GM06990 (cell line): Measurements from ENCODE around the gene MAP2K7.
"Not testable (repeated sequence)": the region's sequence is repeated elsewhere in the genome, so short reads cannot be mapped to it uniquely, and the experiment has no call there.

Experiments
- DNase-seq: peaks from one replicate; pipeline ENCODE4 v3.0.0-alpha.2; 2011; ENCODE audit not compliant: insufficient read length; ENCODE audit errors: extremely low read depth
- H3K27me3 ChIP-seq: replicated peaks from 2 replicates; pipeline ENCODE4 v1.6.0; 2011; ENCODE audit warnings: low read length; ENCODE audit not compliant: control insufficient read depth, insufficient read depth
- H3K36me3 ChIP-seq: 2 replicates; pipeline ENCODE4 v1.5.1; 2011; ENCODE audit warnings: low read length; ENCODE audit not compliant: control insufficient read depth, insufficient read depth
- H3K4me3 ChIP-seq: replicated peaks from 2 replicates; pipeline ENCODE4 v1.5.1; 2011; ENCODE audit warnings: low read depth, mild to moderate bottlenecking, control low read depth, low read length
- CTCF ChIP-seq: IDR thresholded peaks from 2 replicates; pipeline ENCODE4 v1.5.1; 2011; ENCODE audit warnings: low read length, control low read depth, mild to moderate bottlenecking, inconsistent platforms; ENCODE audit not compliant: insufficient read depth, poor library complexity, severe bottlenecking

The MAP2K7 gene

GRCh38 chr19:7953576-7953975 is 49.9 kb downstream of the MAP2K7 start:
- no peak for DNase-seq
- Histone ChIP-seq H3K36me3 (no peaks in the 10 kb centered on the region; the same call in 1 of the 2 replicates), H3K4me3 (no peak overlapping the region), H3K27me3 (no peaks in the 10 kb centered on the region)
- no peak for TF ChIP-seq CTCF

DNA sequence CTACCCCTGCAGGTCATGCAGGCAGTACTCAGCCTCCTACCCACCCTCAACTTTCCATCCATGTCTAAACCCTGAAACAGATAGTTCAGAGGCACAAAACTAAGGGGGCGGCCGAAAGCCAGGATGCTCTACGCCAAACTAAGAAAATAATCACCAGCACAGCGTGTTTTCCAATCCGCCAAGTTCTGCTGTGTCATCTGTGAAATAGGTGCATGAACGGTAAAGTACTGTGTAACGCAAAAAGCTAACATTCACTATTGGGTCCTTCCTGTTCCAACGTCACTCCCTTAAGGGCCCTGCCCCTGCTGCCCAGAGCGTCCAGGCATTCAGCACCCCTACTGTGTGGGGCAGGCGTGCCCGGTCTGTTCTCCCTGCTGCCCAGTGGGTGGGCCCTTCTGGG is 52.0 kb downstream of the MAP2K7 start:
- Histone ChIP-seq H3K4me3 (no peak overlapping the region), H3K36me3 (no peaks in the 10 kb centered on the region; the same call in 1 of the 2 replicates), H3K27me3 (no peaks in the 10 kb centered on the region)
- no peak for TF ChIP-seq CTCF
- no peak for DNase-seq

DNA sequence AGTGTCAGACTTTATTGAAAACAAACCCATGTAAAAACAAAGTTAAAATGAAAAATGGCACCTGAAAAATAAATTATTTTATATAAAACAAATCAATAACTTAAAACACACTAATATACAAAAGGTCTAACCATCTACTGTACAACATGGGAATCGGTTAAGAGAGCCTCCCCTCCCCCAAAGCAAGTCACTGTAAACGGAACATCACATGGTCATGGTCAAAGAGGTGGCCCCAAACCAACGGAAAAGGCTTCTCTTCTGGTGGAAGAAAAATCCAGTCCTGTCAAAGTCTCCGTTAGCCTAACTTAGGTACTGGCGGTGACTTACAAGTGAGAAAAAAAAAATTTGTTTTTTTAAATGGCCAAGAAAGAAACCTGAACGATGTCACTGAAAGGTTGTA is 55.5 kb downstream of the MAP2K7 start:
- H3K27me3 ChIP-seq = no peaks in the 10 kb centered on the region
- DNase-seq = no peak
- no peak overlapping the region for H3K4me3 ChIP-seq
- peaks cover 15% of the 10 kb centered on the region for H3K36me3 ChIP-seq
- no peak for TF ChIP-seq CTCF

DNA sequence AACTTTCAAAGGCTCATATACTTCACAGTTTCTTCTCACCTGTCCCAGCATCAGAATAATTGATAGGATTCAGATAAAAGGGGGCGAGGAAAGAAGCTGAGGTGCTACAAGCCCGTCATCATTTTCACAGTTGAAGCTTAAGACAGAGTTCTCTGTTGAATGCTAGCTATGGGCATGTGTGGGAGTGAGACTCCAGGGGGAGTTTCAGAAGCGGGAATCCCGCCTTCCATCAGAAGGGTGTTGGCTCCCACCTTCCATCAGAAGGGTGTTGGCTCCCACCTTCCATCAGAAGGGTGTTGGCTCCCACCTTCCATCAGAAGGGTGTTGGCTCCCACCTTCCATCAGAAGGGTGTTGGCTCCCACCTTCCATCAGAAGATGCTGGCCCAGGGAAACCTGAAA is 57.4 kb downstream of the MAP2K7 start:
- not testable (repeated sequence) for H3K27me3 ChIP-seq, H3K4me3 ChIP-seq, DNase-seq
- peaks cover 19% of the 10 kb centered on the region for H3K36me3 ChIP-seq

DNA sequence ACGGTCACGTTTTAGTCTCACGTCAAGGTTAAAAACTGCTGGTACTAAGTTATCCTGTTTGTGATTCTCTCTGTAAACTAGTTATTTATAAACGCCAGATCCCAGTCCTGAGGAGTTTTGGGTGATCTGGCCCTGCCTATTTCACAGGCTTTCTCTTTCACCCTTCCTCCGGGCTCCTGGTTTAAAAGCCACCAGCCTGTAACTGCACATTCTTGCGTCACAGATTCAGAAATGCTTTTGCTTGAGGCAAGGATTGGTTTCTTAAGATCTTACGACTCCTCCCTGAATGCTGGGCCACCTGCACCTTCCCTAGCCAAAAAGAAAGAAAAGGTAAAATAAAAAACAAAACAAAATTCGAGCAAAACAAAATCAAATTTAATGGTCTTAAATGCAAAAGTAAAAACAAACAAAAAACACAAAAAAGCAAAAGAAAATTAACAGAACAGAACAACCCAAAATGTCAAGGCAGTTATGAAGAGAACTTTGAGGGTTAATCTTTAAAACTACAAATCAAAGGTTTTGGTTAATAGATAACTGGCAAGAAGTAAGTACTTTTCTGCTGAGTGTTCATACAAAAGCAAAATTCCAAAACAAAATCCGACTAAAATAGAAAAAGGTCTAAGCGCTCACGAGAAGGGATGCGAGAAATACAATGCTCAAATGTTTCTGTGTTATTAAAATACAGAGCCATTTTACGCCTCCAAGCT is 58.4 kb downstream of the MAP2K7 start:
- no peak overlapping the region for H3K4me3 ChIP-seq
- no peaks in the 10 kb centered on the region for H3K27me3 ChIP-seq
- no peak for DNase-seq
- no peak for TF ChIP-seq CTCF
- peaks cover 22% of the 10 kb centered on the region for H3K36me3 ChIP-seq

DNA sequence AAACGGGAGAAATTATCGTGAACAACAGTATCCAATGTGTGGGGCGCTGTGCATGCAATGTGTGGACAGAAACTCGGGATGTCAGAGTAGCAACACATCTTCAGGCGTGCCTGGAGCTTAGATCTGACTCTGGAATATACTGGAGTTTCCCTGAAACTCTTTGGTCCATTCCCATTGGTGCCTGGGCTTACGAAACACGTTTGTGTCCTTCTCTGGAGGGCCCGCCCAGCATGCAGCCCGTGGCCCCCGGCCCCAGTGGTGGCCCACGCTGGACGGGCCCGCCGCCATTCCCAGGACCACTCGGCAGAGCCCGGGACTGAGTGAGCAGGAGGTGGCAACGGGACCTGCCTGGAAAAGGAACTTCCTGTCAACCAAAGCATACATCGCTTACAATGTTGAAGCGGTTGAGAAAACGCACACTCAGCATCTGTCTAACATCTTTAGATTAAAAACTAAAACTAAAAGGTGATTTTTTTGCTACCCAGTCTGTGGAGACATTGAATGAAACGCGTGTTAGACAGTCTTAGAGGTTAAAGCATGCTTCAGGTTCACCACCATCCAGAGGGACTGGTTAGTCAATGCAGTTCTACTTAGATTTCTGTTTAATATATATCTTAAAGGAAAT is 59.1 kb downstream of the MAP2K7 start:
- DNase-seq = no peak
- TF ChIP-seq CTCF = no peak
- H3K4me3 ChIP-seq = no peak overlapping the region
- H3K27me3 ChIP-seq = no peaks in the 10 kb centered on the region
- H3K36me3 ChIP-seq = peaks cover 26% of the 10 kb centered on the region
